PC-9 (cell line): Measurements from ENCODE around the gene EXTL1. TPM values are rescaled to one million over a fixed set of nuclear protein-coding genes. Genes with fewer than 3 reads are reported as not detected.

Source experiments
- BruUV-seq: library from RNA; stranded (reverse); fragments of 400-500 nt; replicated peaks from 2 replicates; lab custom pipeline; 2021; lab: Mats Ljungman, UMichigan
- CTCF ChIA-PET: fragments of 300-600 bp; sonication (Branson Sonifier 250); formaldehyde crosslinking; loops from one replicate; lab custom pipeline; 2022; ENCODE audit warnings: antibody characterized with exemption; lab: Charles Lee
- POLR2A ChIA-PET: fragments of 300-600 bp; sonication (Branson Sonifier 250); formaldehyde crosslinking; loops from one replicate; lab custom pipeline; 2022; ENCODE audit warnings: antibody characterized with exemption; ENCODE audit not compliant: unreplicated experiment; lab: Charles Lee
- DNase-seq, 2 experiments: peaks; one replicate each; pipeline versions ENCODE4 v3.0.0 to v3.0.0-alpha.2; 2015 to 2022; ENCODE audit warnings: mixed read lengths in 1 of 2
- H2AFZ ChIP-seq: fragments of 200-600 bp; sonication (generic); 2 replicates; pipeline ENCODE4 v1.8.1; 2017; ENCODE audit warnings: antibody characterized with exemption
- H3F3A ChIP-seq: fragments of 200-600 bp; sonication (generic); 2 replicates; pipeline ENCODE4 v1.8.1; 2017; ENCODE audit warnings: antibody characterized with exemption, mild to moderate bottlenecking, low read depth; ENCODE audit not compliant: insufficient read depth
- H3K27ac ChIP-seq: fragments of 200-600 bp; sonication (generic); 2 replicates; pipeline ENCODE4 v1.6.1; 2016; ENCODE audit warnings: mixed run types
- H3K27me3 ChIP-seq: fragments of 200-600 bp; sonication (generic); 2 replicates; pipeline ENCODE4 v1.6.1; 2016; ENCODE audit warnings: low read depth, mixed run types; ENCODE audit not compliant: insufficient read depth
- H3K36me3 ChIP-seq: fragments of 200-600 bp; sonication (generic); 2 replicates; pipeline ENCODE4 v1.6.1; 2016; ENCODE audit warnings: low read depth, mixed run types
- H3K4me1 ChIP-seq: fragments of 200-600 bp; sonication (generic); replicated peaks from 2 replicates; pipeline ENCODE4 v1.6.1; 2016; ENCODE audit warnings: mixed run types; ENCODE audit not compliant: insufficient read depth
- H3K4me2 ChIP-seq: fragments of 200-600 bp; sonication (generic); 2 replicates; pipeline ENCODE4 v1.6.1; 2017; ENCODE audit warnings: mixed run types
- H3K4me3 ChIP-seq: fragments of 200-600 bp; sonication (generic); 2 replicates; pipeline ENCODE4 v1.6.1; 2016; ENCODE audit warnings: mixed run types
- H3K79me2 ChIP-seq: fragments of 200-600 bp; sonication (generic); 2 replicates; pipeline ENCODE4 v1.6.1; 2017; ENCODE audit warnings: low read depth, mixed run types
- H3K9me2 ChIP-seq: fragments of 200-600 bp; sonication (generic); 2 replicates; pipeline ENCODE4 v1.8.1; 2017; ENCODE audit warnings: mild to moderate bottlenecking; ENCODE audit not compliant: insufficient read depth
- H3K9me3 ChIP-seq: fragments of 200-600 bp; sonication (generic); 2 replicates; pipeline ENCODE4 v1.8.1; 2016; ENCODE audit warnings: low read depth; ENCODE audit not compliant: insufficient read depth
- H4K20me1 ChIP-seq: fragments of 200-600 bp; sonication (generic); 2 replicates; pipeline ENCODE4 v1.8.1; 2017; ENCODE audit not compliant: insufficient read depth
- CTCF ChIP-seq: fragments of 200-600 bp; sonication (generic); conservative IDR thresholded peaks from 2 replicates; pipeline ENCODE4 v1.6.1; 2017; ENCODE audit warnings: mixed run types, antibody characterized with exemption, mild to moderate bottlenecking, moderate library complexity
- EZH2 ChIP-seq: fragments of 200-600 bp; sonication (generic); IDR thresholded peaks from 2 replicates; pipeline ENCODE4 v1.8.0; 2017; ENCODE audit warnings: antibody characterized with exemption, low read depth
- intact Hi-C: fragments of 100-400 bp; cut with micrococcal nuclease; formaldehyde crosslinking; loops from one replicate; pipeline ENCODE4 v1.10.0; 2022; ENCODE audit not compliant: unreplicated experiment
- total RNA-seq: library from RNA; stranded (reverse); gene quantifications from 2 replicates; pipeline ENCODE4 v1.2.3, GENCODE V29; 2021

The EXTL1 gene
- total RNA-seq, 1 experiment from 2014 or later = 0.13 TPM

GRCh38 chr1:26041978-26042377, 20.4 kb downstream of the EXTL1 start:
- H3K27ac ChIP-seq = no peak overlapping the region
- intact Hi-C loops = no loop called here
- peaks cover 5% of the 10 kb centered on the region; the same call in 1 of the 2 replicates for H3K27me3 ChIP-seq
- ChIA-PET CTCF (interaction anchor here (0.6 kb wide), 1 partner anchor 15 kb away, joined by 5 read pairs; no protein-coding TSS in a partner anchor), POLR2A (no interaction called here)
- no peaks in the 10 kb centered on the region for H3K9me3 ChIP-seq
- H3K4me1 ChIP-seq = no peaks in the 10 kb centered on the region
- H3K79me2 ChIP-seq = no peaks in the 10 kb centered on the region
- H2AFZ ChIP-seq = no peak overlapping the region
- no peaks in the 10 kb centered on the region for H3F3A ChIP-seq
- no TSS peak for BruUV-seq
- no peak overlapping the region for H3K4me2 ChIP-seq
- no peak for DNase-seq
- H3K36me3 ChIP-seq = no peaks in the 10 kb centered on the region
- H3K9me2 ChIP-seq = no peaks in the 10 kb centered on the region
- TF ChIP-seq CTCF (no peak), EZH2 (no peak)
- H3K4me3 ChIP-seq = no peak overlapping the region
- no peaks in the 10 kb centered on the region for H4K20me1 ChIP-seq

- ChIA-PET CTCF (no interaction called here), POLR2A (no interaction called here)
- no peaks in the 10 kb centered on the region for H3K9me3 ChIP-seq
- no peak overlapping the region for H3K4me3 ChIP-seq
- no peak for TF ChIP-seq CTCF
- no peak for TF ChIP-seq EZH2
- no peak overlapping the region for H3K27ac ChIP-seq
- no peaks in the 10 kb centered on the region for H3K9me2 ChIP-seq
- H3F3A ChIP-seq = no peaks in the 10 kb centered on the region
- no peak overlapping the region for H2AFZ ChIP-seq
- no peak for DNase-seq
- H4K20me1 ChIP-seq = no peaks in the 10 kb centered on the region
- BruUV-seq = no TSS peak
- peaks cover 8% of the 10 kb centered on the region; the same call in 1 of the 2 replicates for H3K27me3 ChIP-seq
- intact Hi-C loops = no loop called here
- no peaks in the 10 kb centered on the region for H3K4me1 ChIP-seq
- no peaks in the 10 kb centered on the region for H3K36me3 ChIP-seq
- no peaks in the 10 kb centered on the region for H3K79me2 ChIP-seq
- H3K4me2 ChIP-seq = no peak overlapping the region
These were observed 22.2 kb downstream of the EXTL1 start for GRCh38 chr1:26043765-26044164.

- no peak overlapping the region for H2AFZ ChIP-seq
- intact Hi-C loops = no loop called here
- BruUV-seq = no TSS peak
- no peaks in the 10 kb centered on the region for H3K9me2 ChIP-seq
- no peaks in the 10 kb centered on the region for H3K9me3 ChIP-seq
- H3K27me3 ChIP-seq = peaks cover 8% of the 10 kb centered on the region; the same call in 1 of the 2 replicates
- no peaks in the 10 kb centered on the region for H4K20me1 ChIP-seq
- H3K27ac ChIP-seq = no peak overlapping the region
- no peak for TF ChIP-seq CTCF
- no peak for TF ChIP-seq EZH2
- CTCF ChIA-PET = interaction anchor here (1.2 kb wide), 1 partner anchor 79 kb away, joined by 9 read pairs; no protein-coding TSS in a partner anchor
- DNase-seq = no peak
- H3K4me3 ChIP-seq = no peak overlapping the region
- no peaks in the 10 kb centered on the region for H3K79me2 ChIP-seq
- H3K36me3 ChIP-seq = no peaks in the 10 kb centered on the region
- POLR2A ChIA-PET = no interaction called here
- H3F3A ChIP-seq = no peaks in the 10 kb centered on the region
- H3K4me2 ChIP-seq = no peak overlapping the region
- H3K4me1 ChIP-seq = no peaks in the 10 kb centered on the region
These were observed 22.8 kb downstream of the EXTL1 start for GRCh38 chr1:26044414-26044813.
